ENCODE data around the gene ACTL8.

DNA sequence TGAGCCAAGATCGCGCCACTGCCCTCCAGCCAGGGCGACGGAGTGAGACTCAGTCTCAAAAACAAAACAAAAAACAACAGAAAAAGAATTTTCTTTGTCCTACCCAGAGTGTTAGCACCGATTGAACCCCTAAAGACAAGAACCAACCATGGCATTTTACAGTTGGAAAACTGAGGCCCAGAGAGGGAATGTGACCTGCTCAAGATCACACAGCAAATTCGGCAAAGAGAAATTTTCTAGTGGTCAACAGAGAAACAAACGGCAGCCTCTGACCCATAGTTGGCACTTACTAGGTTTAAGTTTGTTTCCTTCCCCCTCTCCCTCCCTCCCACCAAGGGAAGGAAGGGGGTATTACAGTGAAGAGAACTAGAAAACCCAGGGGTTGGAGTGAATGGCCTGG lies 20.5 kb upstream of the ACTL8 start:
- TF ChIP-seq, protein P1, sequence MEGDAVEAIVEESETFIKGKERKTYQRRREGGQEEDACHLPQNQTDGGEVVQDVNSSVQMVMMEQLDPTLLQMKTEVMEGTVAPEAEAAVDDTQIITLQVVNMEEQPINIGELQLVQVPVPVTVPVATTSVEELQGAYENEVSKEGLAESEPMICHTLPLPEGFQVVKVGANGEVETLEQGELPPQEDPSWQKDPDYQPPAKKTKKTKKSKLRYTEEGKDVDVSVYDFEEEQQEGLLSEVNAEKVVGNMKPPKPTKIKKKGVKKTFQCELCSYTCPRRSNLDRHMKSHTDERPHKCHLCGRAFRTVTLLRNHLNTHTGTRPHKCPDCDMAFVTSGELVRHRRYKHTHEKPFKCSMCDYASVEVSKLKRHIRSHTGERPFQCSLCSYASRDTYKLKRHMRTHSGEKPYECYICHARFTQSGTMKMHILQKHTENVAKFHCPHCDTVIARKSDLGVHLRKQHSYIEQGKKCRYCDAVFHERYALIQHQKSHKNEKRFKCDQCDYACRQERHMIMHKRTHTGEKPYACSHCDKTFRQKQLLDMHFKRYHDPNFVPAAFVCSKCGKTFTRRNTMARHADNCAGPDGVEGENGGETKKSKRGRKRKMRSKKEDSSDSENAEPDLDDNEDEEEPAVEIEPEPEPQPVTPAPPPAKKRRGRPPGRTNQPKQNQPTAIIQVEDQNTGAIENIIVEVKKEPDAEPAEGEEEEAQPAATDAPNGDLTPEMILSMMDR (IDR thresholded peaks at IDR 0.05): no peak
- TF ChIP-seq EP300 (IDR thresholded peaks at IDR 0.05): no peak

Data from tibial nerve (tissue), 4 donors.